Embryonic facial prominence (tissue), 1 donor: Measurements from ENCODE around the gene MBTD1.

Experiments used
- DNase-seq: peaks from one replicate; pipeline ENCODE4 v3.0.0-alpha.2; 2016; ENCODE audit errors: extremely low spot score

The MBTD1 gene

GRCh38 chr17:51147650-51148049, 112.2 kb downstream of the MBTD1 start:
- no peak for DNase-seq

- DNase-seq = no peak
These were observed 115.4 kb downstream of the MBTD1 start for GRCh38 chr17:51144266-51145022.

GRCh38 chr17:51142597-51142996, 117.3 kb downstream of the MBTD1 start:
- no peak for DNase-seq

- no peak for DNase-seq
These were observed 123.9 kb downstream of the MBTD1 start for GRCh38 chr17:51135956-51136355.

- DNase-seq = no peak
These were observed 126.5 kb downstream of the MBTD1 start for GRCh38 chr17:51133365-51133764.

GRCh38 chr17:51132964-51133319, 126.9 kb downstream of the MBTD1 start:
- no peak for DNase-seq

- no peak for DNase-seq
These were observed 131.8 kb downstream of the MBTD1 start for GRCh38 chr17:51128076-51128475.
